Neutrophil (primary cell): ENCODE measurements around the gene TSEN2.

Experiments
- H3K27ac ChIP-seq: fragments of 200-600 bp; sonication (generic); 2 replicates; pipeline ENCODE4 v1.5.1; 2016; ENCODE audit warnings: mild to moderate bottlenecking, moderate library complexity
- H3K27me3 ChIP-seq: fragments of 200-600 bp; sonication (generic); 2 replicates; pipeline ENCODE4 v1.6.0; 2016; ENCODE audit warnings: mild to moderate bottlenecking
- H3K36me3 ChIP-seq: fragments of 200-600 bp; sonication (generic); 2 replicates; pipeline ENCODE4 v1.5.1; 2017
- H3K4me1 ChIP-seq, 2 experiments: fragments of 200-600 bp in 1 of 2; sonication (generic) in 1 of 2; 1 replicate in 1 of 2; 2 replicates in 1 of 2; pipeline versions ENCODE4 v1.5.1 to v1.6.1; 2013 to 2016; ENCODE audit warnings: low read depth in 1 of 2, low read length in 1 of 2, mild to moderate bottlenecking in 1 of 2, moderate library complexity in 1 of 2; ENCODE audit not compliant: control insufficient read depth in 1 of 2, insufficient read depth in 1 of 2
- H3K4me3 ChIP-seq, 2 experiments: fragments of 200-600 bp in 1 of 2; sonication (generic) in 1 of 2; 1 replicate in 1 of 2; 2 replicates in 1 of 2; pipeline ENCODE4 v1.5.1; 2013 to 2016; ENCODE audit warnings: low read depth in 1 of 2, low read length in 1 of 2, mild to moderate bottlenecking in 1 of 2, moderate library complexity in 1 of 2
- H3K9me3 ChIP-seq: fragments of 200-600 bp; sonication (generic); 2 replicates; pipeline ENCODE4 v1.5.1; 2016
- CTCF ChIP-seq: fragments of 200-600 bp; sonication (generic); IDR thresholded peaks from 2 replicates; pipeline ENCODE4 v1.5.1; 2016; ENCODE audit warnings: antibody characterized with exemption

The TSEN2 gene

GRCh38 chr3:12566976-12567375 lies 82.7 kb downstream of the TSEN2 start:
- no peak for TF ChIP-seq CTCF
- peaks cover 33% of the 10 kb centered on the region for H3K36me3 ChIP-seq
- H3K4me1 ChIP-seq = peaks cover 0 to 3% of the 10 kb centered on the region in 2 experiments
- H3K4me3 ChIP-seq = no peak overlapping the region
- H3K9me3 ChIP-seq = no peaks in the 10 kb centered on the region
- H3K27me3 ChIP-seq = no peaks in the 10 kb centered on the region
- no peak overlapping the region for H3K27ac ChIP-seq

GRCh38 chr3:12568747-12569146 lies 84.5 kb downstream of the TSEN2 start:
- Histone ChIP-seq H3K4me1 (peaks cover 0 to 3% of the 10 kb centered on the region in 2 experiments), H3K4me3 (no peak overlapping the region), H3K36me3 (peaks cover 51% of the 10 kb centered on the region), H3K27me3 (no peaks in the 10 kb centered on the region), H3K9me3 (no peaks in the 10 kb centered on the region), H3K27ac (no peak overlapping the region)
- TF ChIP-seq CTCF = no peak

GRCh38 chr3:12569836-12570235 lies 85.6 kb downstream of the TSEN2 start:
- no peak for TF ChIP-seq CTCF
- H3K9me3 ChIP-seq = no peaks in the 10 kb centered on the region
- H3K27ac ChIP-seq = no peak overlapping the region
- no peaks in the 10 kb centered on the region for H3K27me3 ChIP-seq
- no peaks in the 10 kb centered on the region for H3K4me1 ChIP-seq
- no peak overlapping the region for H3K4me3 ChIP-seq
- H3K36me3 ChIP-seq = peaks cover 62% of the 10 kb centered on the region

- Histone ChIP-seq H3K36me3 (peaks cover 83% of the 10 kb centered on the region), H3K27me3 (no peaks in the 10 kb centered on the region), H3K27ac (no peak overlapping the region), H3K4me1 (no peaks in the 10 kb centered on the region), H3K9me3 (no peaks in the 10 kb centered on the region), H3K4me3 (no peak overlapping the region)
- no peak for TF ChIP-seq CTCF
These were observed 87.7 kb downstream of the TSEN2 start for GRCh38 chr3:12571986-12572385.

- Histone ChIP-seq H3K9me3 (no peaks in the 10 kb centered on the region), H3K4me3 (no peak overlapping the region), H3K27ac (no peak overlapping the region), H3K27me3 (no peaks in the 10 kb centered on the region), H3K4me1 (no peaks in the 10 kb centered on the region), H3K36me3 (peaks cover 94% of the 10 kb centered on the region)
- no peak for TF ChIP-seq CTCF
These were observed 89.9 kb downstream of the TSEN2 start for GRCh38 chr3:12574131-12574530.

GRCh38 chr3:12574661-12575060 lies 90.4 kb downstream of the TSEN2 start:
- Histone ChIP-seq H3K36me3 (peaks cover 94% of the 10 kb centered on the region), H3K4me1 (no peaks in the 10 kb centered on the region), H3K4me3 (no peak overlapping the region), H3K9me3 (no peaks in the 10 kb centered on the region), H3K27me3 (no peaks in the 10 kb centered on the region), H3K27ac (no peak overlapping the region)
- no peak for TF ChIP-seq CTCF
